Spleen (tissue), 7 donors: ENCODE results near the gene RBM20.

ENCODE experiments used
- POLR2AphosphoS5 ChIP-seq, 3 donors: sonication (generic); formaldehyde crosslinking; IDR thresholded peaks; one replicate each; pipeline ENCODE4 v1.5.1; 2017; ENCODE audit warnings: antibody characterized with exemption in 3 of 3
- TF ChIP-seq, protein P1 (sequence below), 11 experiments: fragments of 200-600 bp in 7 of 11; fragments of 450-650 bp in 4 of 11; sonication (generic) in 4 of 11; IDR thresholded peaks in 8 of 11; conservative IDR thresholded peaks in 3 of 11; 1 replicate in 7 of 11; 2 replicates in 4 of 11; pipeline versions ENCODE4 v1.4.0 to v1.8.0; 2016 to 2021; ENCODE audit warnings: antibody characterized with exemption in 11 of 11, inconsistent platforms in 4 of 11, mild to moderate bottlenecking in 1 of 11
- donor health status: DM: no; HTN: no; CAD: no; lungs with moderate emphysema.
- donor health status: DM: no; HTN: no; CAD: no.
- donor health status: DM: no; HTN: no; CAD: no.

DNA sequence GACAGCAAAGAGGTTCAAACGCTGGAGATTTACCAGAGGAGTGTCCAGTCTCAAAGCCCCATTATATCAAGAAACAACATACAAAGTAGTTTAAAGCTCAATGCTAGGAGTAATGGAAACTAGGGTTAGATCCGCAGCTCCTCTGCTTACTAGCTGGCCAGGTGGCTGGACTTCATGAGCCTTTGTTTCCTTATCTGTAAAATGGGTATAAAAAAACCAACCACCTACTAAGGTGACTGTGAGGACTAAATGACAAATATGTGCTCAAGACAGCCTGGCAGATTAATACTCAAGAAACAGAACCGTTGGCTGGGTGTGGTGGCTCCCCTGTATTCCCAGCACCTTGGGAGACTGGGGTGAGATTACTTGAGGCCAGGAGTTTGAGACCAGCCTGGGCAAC is 5.8 kb upstream of the RBM20 start:
- TF ChIP-seq, protein P1, sequence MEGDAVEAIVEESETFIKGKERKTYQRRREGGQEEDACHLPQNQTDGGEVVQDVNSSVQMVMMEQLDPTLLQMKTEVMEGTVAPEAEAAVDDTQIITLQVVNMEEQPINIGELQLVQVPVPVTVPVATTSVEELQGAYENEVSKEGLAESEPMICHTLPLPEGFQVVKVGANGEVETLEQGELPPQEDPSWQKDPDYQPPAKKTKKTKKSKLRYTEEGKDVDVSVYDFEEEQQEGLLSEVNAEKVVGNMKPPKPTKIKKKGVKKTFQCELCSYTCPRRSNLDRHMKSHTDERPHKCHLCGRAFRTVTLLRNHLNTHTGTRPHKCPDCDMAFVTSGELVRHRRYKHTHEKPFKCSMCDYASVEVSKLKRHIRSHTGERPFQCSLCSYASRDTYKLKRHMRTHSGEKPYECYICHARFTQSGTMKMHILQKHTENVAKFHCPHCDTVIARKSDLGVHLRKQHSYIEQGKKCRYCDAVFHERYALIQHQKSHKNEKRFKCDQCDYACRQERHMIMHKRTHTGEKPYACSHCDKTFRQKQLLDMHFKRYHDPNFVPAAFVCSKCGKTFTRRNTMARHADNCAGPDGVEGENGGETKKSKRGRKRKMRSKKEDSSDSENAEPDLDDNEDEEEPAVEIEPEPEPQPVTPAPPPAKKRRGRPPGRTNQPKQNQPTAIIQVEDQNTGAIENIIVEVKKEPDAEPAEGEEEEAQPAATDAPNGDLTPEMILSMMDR (IDR thresholded peaks at IDR 0.05 in 8 of 11, conservative IDR thresholded peaks at IDR 0.05 in 3 of 11), result no peak
- TF ChIP-seq POLR2AphosphoS5 (IDR thresholded peaks at IDR 0.05), result no peak
